Stimulated activated CD4-positive, alpha-beta T cell treated with anti-CD3 and anti-CD28 coated beads, Interleukin-4, amount 100 ng/mL, for 48 hours (primary cell): Measurements from ENCODE around the gene PRKG1.
A peak's percentile ranks its signal among the peaks of the same experiment; 100 is the strongest.
"Not testable (repeated sequence)": the region's sequence is repeated elsewhere in the genome, so short reads cannot be mapped to it uniquely, and the experiment has no call there.

Experiments used
- DNase-seq, 2 donors: peaks; one replicate each; pipeline ENCODE4 v3.0.0-alpha.2; 2020; ENCODE audit warnings: low read depth in 2 of 2

Gene PRKG1

DNA sequence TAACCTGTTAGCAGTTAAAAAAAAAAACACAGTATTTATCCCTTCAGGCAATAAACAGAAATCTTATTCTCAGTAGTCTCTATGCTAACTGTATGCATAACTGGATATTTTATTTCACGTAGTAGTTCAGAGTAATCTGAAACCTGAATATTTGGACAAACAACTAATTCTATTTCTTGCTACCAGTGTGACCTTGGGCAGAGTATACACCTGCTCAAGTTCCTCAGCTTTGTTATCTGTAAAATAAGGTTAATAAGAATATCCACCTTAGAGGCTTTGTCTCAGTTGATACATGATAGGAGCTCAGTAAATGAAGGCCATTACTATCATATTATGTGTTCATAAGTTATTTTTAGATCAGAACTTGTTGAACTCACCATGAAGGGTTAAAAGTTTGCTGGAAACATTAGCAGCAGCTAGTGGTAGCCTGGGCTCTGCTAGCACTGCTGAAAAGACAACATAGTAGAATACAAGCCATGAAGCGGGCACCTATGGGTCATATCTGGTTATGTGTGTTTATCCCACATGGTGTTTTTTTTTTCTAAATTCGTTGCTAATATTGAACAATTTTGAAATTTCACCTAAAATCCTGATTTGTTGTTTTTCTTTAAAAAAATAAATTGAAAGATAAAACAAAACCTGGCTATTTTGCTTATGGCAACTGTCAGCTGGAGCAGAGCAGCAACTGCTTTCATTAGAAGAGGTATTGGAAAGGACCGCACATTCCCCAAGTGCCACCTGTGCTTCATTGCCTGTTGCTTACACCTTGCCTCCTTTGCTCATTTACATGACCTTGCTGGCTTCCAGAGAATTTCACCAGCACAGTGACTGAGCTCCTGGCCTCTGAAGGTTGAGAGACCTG lies 303.0 kb downstream of the PRKG1 start:
- DNase-seq = no peak

DNA sequence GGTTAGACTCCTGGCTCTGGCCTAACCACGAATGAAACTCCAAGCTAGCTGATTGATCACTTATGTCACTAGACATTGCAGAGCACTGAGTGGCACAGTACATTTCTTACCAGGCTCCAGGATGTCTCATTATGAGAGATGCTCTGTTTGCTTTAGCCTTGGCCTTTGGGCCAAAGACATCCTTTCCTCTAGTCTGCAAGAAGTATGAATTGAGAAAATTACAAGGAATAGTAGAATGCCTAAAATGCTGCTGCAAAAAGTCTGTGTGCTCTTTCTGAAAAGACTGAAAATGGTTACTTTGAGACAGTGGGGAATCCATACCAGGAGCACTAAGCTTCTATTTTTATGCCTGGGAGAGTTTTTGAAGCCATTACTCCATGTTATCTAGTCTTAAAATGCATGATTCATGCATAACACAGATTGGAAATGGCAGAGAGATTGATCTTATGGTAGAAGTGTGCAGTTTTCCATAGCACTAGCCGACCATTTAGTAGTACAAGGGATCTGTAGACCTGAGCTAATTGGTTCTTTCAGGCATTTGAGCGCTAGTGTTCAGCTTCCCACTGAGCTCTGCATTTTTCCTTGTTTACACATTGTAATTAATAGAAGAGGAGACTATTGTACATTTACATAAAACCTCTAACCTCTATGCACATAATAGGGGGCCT lies 303.8 kb downstream of the PRKG1 start:
- DNase-seq = no peak

DNA sequence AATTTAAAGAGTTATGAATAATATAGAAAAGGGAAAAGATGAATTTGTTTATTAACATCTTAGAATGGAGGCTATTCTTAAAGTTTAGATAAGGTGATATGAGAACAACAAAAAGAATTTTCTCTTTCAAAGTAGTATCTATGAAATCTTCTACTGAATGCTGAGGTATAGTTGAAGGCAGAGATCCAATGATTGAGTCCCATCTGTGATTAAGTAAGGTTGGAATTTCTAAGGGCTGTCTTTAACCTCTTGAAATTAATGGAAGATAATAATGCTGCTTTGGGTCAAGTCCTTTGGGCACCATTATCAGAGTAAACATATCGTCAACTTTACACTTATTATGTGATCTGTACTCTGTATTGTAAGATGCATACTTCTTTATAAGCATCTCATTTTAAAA lies 307.9 kb downstream of the PRKG1 start:
- DNase-seq = no peak

DNA sequence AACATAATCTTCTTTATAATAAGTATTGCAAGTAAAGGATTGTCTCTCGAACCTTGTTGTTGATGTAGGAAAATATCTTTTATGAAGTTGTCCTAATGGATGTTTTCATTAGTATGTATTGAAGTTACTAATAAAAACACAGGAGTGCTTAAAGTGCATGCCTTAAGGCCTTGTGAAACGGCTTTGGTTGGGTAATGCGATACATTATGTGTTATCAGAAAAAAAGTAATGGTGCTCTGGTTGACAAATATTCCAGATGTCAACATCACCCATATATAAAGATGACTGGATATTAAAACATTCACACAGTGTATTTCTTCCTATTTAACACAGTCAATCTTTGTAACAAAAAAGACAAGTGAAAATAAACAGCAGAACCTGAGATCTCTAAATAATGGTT lies 310.7 kb downstream of the PRKG1 start:
- no peak for DNase-seq

DNA sequence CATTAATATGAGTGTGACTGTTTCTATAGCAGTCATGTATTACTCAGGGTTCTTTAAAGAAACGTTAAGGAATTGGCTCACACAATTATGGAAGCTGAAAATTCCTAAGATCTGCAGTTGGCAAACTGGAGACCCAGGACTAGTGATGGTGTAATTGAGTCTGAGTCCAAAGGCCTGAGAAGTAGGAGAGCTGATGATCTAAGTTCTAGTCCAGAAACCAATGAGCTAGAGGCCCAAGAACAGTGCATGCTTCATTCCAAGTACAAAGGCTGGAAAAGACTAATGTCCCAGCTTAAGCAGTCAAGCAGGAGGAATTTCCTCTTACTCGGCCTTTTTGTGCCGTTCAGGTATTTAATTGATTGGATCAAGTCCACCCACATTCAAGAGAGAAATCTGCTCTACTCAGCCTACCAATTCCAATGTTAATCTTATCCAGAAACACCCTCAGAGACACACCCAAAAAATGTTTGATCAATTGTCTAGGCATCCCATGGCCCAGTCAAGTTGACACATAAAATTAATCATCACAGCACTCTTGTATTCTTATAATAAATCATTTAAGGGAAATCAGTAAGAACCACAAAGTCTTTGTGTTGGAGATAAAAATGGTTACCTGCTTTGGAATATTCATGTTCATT lies 312.1 kb downstream of the PRKG1 start:
- no peak for DNase-seq

DNA sequence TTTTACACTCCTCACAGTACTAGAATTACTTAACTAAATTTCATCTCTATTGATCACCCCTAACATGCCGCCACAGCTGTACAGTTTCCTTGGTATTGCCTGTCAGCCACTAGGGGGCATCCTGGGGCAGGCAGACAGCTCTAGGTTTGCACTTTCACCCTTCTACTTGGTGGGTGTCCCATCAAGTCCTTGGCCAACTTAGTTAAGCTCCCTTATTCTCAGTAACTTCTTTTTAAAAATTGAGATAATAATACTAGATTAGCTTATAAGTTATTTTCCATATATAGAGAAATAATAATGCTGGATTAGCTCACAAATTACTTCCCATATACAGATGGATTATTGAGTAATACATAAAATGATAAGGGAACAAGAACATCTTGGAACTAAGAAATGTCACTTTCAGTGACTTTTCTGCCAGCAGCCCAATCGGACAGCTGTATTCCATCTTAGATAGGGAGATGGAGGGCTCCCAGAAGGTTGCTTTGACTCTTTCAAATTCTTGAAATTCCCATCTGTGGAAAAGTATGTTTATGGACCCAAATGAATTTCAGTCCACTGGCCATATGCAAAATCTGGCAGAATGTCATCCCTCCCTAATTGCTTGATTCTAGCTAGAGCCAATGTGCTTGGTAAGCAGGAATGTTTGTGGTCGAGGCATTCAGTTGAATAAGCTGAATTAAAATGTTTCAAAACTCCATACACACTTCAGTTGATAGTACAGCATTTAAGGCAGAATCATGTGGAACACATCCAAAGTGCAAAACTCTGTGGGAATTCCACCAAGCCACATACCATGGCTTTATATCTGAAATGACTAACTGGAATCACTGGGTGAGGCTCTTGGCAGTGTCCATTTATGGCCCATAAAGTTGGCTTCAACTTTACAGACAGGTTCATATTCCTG lies 315.4 kb downstream of the PRKG1 start:
- peak; percentile 7 to 21 for DNase-seq

DNA sequence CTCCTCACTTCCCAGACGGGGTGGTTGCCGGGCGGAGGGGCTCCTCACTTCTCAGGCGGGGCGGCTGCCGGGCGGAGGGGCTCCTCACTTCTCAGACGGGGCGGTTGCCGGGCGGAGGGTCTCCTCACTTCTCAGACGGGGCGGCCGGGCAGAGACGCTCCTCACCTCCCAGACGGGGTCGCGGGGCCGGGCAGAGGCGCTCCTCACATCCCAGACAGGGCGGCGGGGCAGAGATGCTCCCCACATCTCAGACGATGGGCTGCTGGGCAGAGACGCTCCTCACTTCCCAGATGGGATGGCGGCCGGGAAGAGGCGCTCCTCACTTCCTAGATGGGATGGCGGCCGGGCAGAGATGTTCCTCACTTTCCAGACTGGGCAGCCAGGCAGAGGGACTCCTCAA lies 318.7 kb downstream of the PRKG1 start:
- DNase-seq = not testable (repeated sequence)

DNA sequence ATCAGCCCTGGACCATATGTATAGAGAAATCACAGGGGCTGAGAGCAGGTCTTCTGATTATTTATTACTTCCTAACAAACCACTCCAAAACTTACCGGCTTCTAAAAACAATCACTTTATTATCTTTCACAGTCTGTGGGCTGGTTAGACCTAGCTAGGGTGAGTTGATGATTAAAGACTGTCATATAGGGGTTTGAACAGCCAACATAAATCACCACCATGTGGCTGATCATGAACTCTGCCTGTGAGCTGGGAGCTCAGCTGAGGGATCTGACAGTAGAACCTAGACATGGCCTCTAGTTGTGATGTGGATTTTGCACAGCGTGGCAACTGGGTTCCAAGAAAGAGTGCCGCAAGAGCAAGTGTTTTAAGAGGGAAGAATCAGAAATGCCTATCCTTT lies 319.8 kb downstream of the PRKG1 start:
- no peak for DNase-seq

DNA sequence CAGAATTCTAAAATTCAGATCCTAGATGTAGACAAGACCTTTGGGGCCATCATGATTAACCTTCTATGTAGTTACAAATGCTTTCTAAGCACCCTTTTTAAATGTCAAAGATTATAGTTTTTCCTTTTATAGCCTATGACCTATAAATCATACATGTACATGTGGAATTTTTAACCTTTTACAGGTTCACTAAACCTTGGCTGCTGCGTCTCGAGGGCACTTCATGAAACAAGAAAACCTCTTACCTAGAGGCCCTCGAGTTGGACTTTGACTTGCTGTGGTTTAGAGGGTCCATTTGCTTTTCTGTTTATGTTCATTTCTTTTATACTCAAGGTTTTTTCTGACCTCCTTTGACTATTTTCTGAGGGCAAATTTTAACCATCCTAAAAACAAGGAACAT lies 323.0 kb downstream of the PRKG1 start:
- DNase-seq = no peak

DNA sequence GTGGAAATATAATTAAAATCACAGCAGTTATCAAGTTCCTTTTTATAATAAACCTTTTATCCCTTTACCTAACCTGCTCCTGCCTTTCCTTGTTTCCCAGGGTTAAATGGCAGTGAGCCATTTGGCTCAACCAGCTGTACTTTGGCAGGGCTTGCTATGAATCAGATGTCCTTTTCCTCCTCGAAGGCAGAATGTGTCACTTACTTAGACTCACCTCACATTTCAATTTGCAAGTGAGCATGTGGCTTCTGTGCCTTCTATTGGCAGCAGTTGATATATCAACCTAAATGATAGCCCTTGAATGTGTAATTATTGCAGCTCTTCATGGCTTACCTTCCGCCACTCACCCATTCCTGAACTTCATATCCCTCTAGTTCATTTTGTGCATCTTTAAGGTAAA lies 323.4 kb downstream of the PRKG1 start:
- DNase-seq = no peak

DNA sequence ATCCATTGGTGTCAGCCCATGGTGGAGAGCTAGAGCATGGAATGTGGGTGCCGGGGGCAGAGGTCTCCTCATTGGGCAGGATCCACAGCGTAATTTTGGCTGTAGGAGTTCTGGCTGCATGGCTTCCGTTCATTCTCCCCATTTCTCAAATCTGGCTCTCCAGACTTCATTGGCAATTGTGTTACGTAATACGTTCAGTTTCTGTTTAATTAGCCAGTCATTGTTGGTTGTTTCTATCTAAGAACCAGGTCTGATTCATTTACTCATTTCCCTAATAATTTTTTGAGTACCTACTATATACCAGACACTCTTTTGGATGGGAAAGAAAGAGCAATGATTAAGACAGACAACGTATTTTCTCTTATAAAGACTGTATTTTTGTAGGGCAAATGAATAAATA lies 325.6 kb downstream of the PRKG1 start:
- no peak for DNase-seq

DNA sequence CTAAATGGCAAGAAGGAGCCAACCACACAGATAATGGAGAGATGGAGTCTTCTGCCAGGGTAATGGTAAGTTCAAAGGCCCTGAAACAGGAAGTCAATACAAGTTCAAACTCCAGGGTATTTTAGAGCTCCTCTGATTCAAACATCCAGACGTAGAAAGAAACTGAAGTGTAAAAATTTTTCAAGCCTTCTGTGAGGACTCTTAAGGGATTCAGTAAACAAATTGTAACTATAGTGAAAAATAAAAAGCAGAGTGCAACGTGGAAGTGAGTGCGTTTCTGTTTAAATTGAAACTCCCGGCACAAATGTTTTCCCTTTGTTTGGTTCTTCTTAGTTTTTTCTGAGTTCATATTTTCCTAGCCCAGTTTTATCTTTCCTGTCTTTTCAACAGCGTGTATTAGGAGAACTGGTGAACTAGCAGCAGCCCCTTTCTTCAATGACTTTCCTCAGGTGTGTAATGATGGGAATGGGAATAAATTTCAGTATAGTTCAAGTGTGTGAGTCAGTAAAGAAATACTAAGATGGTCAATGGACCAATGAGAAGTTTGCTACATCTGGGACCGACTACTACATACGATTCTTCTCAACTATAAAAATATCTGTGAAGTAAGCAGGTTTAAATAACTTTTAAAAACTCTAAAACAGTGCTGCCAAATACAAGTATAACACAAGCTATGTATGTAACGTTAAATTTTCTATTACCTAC lies 326.3 kb downstream of the PRKG1 start:
- DNase-seq = no peak

DNA sequence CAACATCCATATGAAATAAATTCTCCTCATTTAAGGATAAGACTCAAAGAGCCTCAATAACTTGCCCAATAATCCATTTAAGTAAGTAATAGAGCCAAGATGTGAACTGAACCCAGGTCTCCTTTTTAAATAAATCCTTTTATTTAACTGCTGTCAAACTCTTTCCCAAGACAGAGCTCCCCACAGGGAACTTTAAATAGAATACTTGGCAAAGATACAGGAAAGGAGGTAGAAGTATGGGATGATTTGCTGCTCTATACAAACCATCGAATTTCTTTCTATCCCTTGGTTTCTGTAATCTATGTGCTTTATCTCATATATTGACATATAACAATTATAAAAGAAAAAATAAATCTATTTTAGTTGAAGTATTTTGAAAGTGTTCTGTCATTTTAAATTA lies 329.2 kb downstream of the PRKG1 start:
- DNase-seq = no peak

DNA sequence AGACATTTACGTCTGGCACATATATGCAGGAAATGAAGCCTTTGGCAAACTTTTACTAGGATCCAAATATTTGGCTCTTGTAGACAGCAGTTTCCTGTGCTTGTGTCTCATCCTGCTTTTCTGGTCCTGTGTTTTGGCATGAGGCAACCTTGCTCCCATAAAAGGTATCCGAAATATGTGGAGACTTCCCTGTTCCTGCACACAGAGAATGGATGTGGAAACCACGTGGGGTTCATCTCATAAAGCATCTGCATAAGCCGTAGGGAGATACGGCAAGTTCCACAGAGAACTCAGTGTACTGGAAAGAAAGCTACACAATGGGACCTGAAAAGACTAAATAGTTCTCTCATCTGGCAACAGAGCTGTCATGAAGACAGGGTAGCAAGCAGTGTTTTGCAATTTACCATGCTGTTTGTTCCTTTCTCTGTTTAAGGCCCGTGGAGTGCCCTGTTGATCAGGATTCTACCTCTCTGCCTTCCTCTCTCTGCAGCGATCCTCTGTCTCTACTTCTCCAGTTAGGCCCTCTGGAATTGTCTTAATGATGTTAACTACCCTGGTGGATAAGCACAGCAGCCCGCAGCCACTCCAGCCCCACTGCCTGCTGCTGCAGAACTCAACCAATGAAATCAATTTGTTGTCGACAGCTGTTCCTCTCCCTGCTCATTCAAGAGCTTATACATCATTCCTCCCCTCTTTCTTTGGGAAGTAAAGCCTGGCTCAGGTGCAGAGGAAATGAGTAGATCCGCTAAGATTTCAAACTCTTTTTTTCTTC lies 331.5 kb downstream of the PRKG1 start:
- no peak for DNase-seq

DNA sequence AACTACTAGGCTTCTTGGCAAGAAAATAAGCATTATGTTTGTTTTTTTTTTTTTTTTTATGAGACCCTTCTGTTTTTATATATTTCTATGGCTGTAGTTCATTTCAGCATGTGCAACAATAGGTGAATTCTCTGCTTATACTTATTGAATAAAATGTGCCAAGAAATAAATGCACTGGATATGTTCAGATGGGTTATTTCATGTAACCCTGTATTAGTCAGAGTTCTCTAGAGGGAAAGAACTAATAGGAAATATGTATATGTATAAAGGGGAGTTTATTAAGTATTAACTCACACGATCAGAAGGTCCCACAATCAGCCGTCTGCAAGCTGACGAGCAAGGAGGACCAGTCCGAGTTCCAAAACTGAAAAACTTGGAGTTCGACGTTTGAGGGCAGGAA lies 332.3 kb downstream of the PRKG1 start:
- no peak for DNase-seq

DNA sequence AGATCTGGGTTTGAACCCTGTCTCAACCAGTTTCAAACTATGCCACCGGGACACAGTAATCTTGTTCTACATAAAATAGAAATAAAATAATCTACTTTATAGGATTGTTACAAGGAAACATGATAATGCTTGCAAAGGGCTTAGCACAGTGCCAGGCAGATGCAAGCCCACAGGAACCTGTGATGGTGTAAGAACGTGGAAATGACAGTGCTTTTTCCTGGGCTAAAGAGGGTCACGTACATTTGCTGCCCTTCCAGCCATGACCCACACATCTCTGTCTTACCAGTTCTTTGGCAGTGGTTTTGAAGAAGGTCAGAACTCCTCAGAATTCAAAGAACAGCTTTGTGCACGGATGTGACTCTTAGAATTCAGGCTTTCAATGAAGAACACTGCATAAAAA lies 342.2 kb downstream of the PRKG1 start:
- no peak for DNase-seq

DNA sequence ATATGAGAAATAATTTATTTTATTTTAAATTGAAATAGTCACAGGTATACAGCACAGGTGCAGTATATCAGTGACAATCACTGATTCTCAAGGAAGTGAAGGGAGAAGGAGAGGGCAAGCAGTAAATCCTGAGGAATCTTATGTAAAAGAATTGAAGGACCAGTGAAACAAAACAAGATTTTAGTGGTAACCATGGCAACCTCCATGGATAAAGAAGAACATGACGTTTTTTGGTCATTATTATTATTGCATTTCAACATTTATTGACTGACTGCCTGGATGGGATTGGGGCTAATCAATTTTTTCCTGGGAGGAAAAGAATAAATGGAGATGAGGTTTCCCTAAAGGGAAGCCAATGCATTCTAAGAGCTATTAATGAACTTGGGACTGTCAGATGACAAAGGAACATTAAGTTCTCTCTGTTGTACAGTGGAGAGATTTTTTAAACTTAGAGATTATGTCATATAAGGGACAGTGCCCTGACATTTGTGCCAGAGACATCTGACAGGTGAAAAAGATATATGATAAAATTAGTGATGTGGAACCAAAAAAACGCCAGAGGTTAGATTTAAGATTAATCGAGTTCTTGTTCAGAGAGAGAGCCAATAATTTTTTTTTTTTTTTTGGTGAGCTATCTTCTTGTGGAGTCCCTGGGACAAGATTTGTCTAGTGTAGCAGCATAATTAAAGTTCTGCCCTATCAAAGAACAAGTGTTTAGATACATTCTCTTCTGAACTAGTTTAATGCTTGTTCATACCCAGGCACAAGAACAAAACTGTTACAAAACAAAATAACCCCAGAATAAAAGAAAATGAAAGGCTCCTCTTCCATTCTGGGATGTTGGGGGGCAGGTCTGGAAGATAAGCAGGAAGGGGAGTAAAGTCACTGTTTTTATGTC lies 345.2 kb downstream of the PRKG1 start:
- DNase-seq = no peak

DNA sequence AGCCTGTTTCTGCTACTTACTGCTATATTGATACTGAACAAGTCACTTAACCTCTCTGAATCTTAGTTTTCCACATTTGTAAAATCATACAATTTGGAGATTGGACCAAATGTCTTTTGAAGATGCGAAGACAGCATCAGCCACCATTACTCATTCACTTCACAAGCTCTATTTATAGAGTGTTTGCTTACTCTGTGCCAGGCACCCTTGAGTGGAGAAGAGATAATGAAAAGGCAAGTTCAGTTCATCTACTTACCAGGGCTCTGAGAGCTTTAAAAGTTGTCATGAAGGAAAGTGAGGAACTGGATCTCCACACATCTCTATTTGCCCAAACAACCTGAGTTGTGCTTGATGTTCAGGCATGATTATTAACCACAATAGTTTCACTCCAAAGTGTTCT lies 347.6 kb downstream of the PRKG1 start:
- no peak for DNase-seq

DNA sequence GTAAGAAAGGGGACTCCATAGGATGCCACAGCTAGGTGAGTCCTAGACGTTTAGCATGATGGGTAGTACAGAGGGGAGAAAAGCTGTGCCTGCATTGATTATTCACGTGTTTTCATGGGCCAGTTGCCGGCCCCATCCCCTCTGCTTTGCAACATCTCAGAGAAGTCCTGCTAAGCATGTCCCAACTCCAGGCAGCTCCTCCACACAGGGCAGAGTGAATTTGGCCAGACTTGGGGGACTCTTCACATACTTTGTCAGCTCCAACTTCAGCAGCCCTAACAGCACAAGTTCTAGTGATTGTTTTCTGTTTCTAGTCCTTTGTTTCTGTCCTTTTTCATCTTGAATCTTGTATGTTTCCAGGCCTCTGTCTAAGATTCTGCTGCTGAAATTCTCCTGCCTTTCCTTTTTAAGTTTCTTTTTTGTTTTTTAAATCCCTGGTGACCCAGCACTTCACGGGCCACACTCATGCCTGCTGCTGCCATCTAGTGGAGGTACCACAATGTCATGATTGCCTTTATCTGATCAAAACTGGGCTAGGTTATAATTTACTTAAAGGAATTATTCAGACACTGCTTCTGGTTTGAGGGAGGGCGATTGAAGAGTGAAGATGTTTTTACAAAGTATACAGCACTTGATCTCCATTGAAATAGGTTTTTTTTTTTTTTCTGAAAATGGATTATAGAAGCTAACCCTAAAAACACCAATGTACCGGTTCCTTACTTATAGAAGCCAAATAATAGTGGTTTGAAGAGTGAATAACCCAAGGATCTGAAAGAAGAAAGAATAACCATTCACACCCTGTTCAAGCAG lies 348.2 kb downstream of the PRKG1 start:
- DNase-seq = peak; percentile 3 to 12
